GM12891 (cell line): ENCODE measurements around the gene CPED1.

Source experiments
- POLR2A ChIP-seq: IDR thresholded peaks from 2 replicates; pipeline ENCODE4 v1.6.1; 2011; ENCODE audit warnings: low read depth, low read length, control low read depth
- POLR2AphosphoS5 ChIP-seq: IDR thresholded peaks from 2 replicates; pipeline ENCODE4 v1.6.1; 2011; ENCODE audit warnings: low read depth, low read length, control low read depth
- POU2F2 ChIP-seq: IDR thresholded peaks from 2 replicates; pipeline ENCODE4 v1.6.1; 2011; ENCODE audit warnings: low read depth, mild to moderate bottlenecking, control low read depth, low read length, moderate library complexity
- SPI1 ChIP-seq: IDR thresholded peaks from 2 replicates; pipeline ENCODE4 v1.6.1; 2011; ENCODE audit warnings: low read depth, low read length, control low read depth
- TAF1 ChIP-seq: IDR thresholded peaks from 2 replicates; pipeline ENCODE4 v1.6.1; 2011; ENCODE audit warnings: low read depth, low read length, control low read depth

- TF ChIP-seq POLR2A, result no peak
- no peak for TF ChIP-seq POLR2AphosphoS5
- TF ChIP-seq SPI1, result no peak
- no peak for TF ChIP-seq POU2F2
- TF ChIP-seq TAF1, result no peak
Observed at GRCh38 chr7:121339082-121339481, 350.6 kb downstream of the CPED1 start.
